NCI-H128 (cell line): ENCODE data around the gene DMRTA2.

ENCODE experiments used
- DNase-seq: peaks from one replicate; lab custom pipeline; 2025; ENCODE audit not compliant: unreplicated experiment; lab: John Stamatoyannopoulos, UW

DMRTA2 gene

GRCh38 chr1:50424045-50424883, 1.0 kb upstream of the DMRTA2 start:
- no peak for DNase-seq

- no peak for DNase-seq
These were observed 392 bp upstream of the DMRTA2 start for GRCh38 chr1:50423670-50424000.

GRCh38 chr1:50422675-50422945, 633 bp downstream of the DMRTA2 start:
- DNase-seq: no peak

- DNase-seq: no peak
These were observed 1.2 kb downstream of the DMRTA2 start for GRCh38 chr1:50421768-50422674.

GRCh38 chr1:50421366-50421748, 1.9 kb downstream of the DMRTA2 start:
- no peak for DNase-seq

GRCh38 chr1:50420689-50421365, 2.4 kb downstream of the DMRTA2 start:
- no peak for DNase-seq

- no peak for DNase-seq
These were observed 3.2 kb downstream of the DMRTA2 start for GRCh38 chr1:50419907-50420677.

- DNase-seq: no peak
These were observed 3.9 kb downstream of the DMRTA2 start for GRCh38 chr1:50419192-50419906.

GRCh38 chr1:50418600-50419109, 4.6 kb downstream of the DMRTA2 start:
- DNase-seq: no peak

GRCh38 chr1:50417946-50418599, 5.2 kb downstream of the DMRTA2 start:
- DNase-seq: no peak

GRCh38 chr1:50417507-50417906, 5.7 kb downstream of the DMRTA2 start:
- DNase-seq: no peak

- DNase-seq: no peak
These were observed 6.4 kb downstream of the DMRTA2 start for GRCh38 chr1:50416553-50417453.

- no peak for DNase-seq
These were observed 7.1 kb downstream of the DMRTA2 start for GRCh38 chr1:50416150-50416527.

- no peak for DNase-seq
These were observed 7.8 kb downstream of the DMRTA2 start for GRCh38 chr1:50415235-50416149.

GRCh38 chr1:50414853-50415234, 8.4 kb downstream of the DMRTA2 start:
- no peak for DNase-seq

GRCh38 chr1:50412813-50413476, 10.3 kb downstream of the DMRTA2 start:
- DNase-seq: no peak

- DNase-seq: no peak
These were observed 17.4 kb downstream of the DMRTA2 start for GRCh38 chr1:50405814-50406213.
